SH-SY5Y (cell line): ENCODE data around the gene GPR132.

ENCODE experiments used
- GATA2 ChIP-seq: IDR thresholded peaks from 2 replicates; pipeline ENCODE4 v1.6.1; 2011; ENCODE audit warnings: mild to moderate bottlenecking, low read depth, low read length
- GATA3 ChIP-seq: IDR thresholded peaks from 2 replicates; pipeline ENCODE4 v1.6.1; 2011; ENCODE audit warnings: low read depth, mild to moderate bottlenecking, low read length, moderate library complexity

DNA sequence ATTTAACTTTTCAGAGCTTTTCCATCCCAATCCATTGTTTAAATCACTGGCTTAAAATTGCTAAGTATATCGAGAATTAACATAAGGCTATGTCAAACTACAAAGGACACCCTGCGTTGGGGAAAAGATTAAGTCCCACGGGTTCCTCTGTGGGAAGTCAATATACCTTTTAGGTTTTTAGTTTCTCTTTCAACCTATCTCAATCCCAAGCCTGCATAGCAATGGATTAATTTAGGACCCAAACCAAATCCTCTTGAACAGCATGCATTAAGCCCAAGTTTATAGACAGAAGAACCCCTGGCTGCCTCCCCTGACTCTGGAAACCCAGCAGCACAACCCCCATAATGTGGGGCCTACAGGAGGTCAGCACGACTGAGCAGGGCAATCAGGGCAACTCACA, 50.6 kb downstream of the GPR132 start:
- TF ChIP-seq GATA3 (no peak), GATA2 (no peak)
